GM12864 (cell line): ENCODE results near the gene SUSD6.

Experiments
- DNase-seq: peaks from one replicate; pipeline ENCODE4 v3.0.0-alpha.2; 2011; ENCODE audit warnings: low read depth
- H3K4me3 ChIP-seq: 2 replicates; pipeline ENCODE4 v1.5.1; 2011; ENCODE audit warnings: mild to moderate bottlenecking, low read depth, low read length, control low read depth
- CTCF ChIP-seq: IDR thresholded peaks from 2 replicates; pipeline ENCODE4 v1.5.1; 2011; ENCODE audit warnings: low read depth, mild to moderate bottlenecking, moderate library complexity, low read length, control low read depth, inconsistent platforms; ENCODE audit errors: missing control alignments

The SUSD6 gene

DNA sequence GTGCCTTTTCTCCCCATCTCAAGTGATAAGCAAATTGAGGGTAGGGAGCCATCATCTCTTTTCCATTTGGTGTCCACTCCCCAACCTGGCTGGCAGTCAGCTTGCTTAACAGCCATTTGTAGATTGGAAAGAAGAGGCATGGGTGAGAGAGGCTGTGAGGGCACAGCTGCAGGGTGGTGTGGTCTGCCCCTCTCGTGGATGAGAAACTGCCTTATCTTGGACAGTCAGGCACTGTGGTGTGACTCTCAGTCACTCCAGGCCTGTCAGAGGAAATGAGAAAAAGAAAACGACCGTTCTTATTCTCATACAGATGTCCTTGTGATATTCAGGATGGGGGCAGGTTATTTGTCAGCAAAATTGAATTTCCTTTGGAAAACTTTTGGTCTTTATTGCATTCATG lies 90.5 kb downstream of the SUSD6 start:
- no peak for TF ChIP-seq CTCF
- DNase-seq, result no peak
- no peak overlapping the region for H3K4me3 ChIP-seq

DNA sequence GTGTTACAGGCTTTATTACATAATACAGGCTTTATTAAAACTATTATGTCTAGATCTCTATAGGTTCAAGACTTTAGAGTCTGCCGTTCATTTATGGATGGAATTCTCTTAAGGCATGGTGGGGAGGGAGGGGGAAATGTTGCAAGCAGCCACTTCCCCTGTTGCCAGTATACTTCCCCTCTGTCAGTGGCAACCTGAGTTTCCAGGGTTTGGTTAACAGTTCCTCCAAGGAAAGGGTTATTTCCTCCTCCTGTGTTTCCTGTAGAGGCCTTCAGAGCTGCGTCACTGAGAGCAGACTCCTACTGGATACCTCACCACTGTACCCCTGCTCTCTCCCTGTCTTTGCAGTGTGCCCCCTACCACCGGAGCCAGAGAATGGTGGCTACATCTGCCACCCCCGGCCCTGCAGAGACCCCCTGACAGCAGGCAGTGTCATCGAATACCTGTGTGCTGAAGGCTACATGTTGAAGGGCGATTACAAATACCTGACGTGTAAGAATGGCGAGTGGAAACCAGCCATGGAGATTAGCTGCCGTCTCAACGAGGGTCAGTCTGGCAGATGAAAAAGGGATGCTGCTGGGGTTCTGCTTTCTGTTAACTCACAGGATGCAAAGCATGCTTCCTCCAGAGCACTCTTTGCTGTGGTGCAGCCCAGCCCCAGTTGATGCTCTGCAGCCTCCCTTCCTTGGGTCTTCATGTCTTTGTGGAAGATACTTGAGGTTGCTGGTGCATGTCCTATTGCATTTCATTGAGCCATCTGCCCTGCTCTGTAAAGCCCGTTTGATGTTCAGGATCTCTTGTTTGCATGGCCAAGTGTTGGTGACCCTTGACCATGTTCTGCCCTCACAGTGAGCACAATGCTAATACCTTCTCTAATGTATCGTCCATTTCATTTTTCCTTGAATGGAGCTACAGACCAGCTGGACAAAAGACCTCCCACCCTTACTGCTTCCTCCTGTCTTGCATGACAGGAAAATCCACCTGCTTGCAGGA lies 91.9 kb downstream of the SUSD6 start:
- no peak for DNase-seq
- TF ChIP-seq CTCF, result no peak
- no peak overlapping the region for H3K4me3 ChIP-seq

- H3K4me3 ChIP-seq, result no peak overlapping the region
- TF ChIP-seq CTCF, result no peak
- DNase-seq, result no peak
These were observed 92.9 kb downstream of the SUSD6 start for GRCh38 chr14:69704319-69704718.

- DNase-seq, result no peak
- no peak overlapping the region for H3K4me3 ChIP-seq
- no peak for TF ChIP-seq CTCF
These were observed 94.3 kb downstream of the SUSD6 start for GRCh38 chr14:69705706-69706105.

DNA sequence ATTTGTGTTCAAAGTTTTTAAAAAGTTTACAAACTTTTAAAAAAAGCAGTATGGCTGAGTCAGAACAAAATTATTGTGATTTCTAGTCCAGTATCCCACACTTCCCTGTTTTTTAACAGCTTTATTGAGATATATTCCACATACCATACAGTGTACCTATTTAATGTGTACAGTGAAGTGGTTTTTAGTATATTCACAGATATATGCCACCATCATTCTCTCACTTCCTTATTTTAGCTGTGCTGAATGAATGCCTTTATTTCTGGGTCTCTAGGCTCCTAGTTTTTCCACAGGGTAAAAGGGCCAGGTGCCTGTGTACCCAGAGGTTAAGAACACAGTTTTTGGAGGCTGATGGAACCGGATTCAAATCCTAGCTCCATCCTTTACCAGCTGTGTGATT lies 96.7 kb downstream of the SUSD6 start:
- H3K4me3 ChIP-seq, result no peak overlapping the region
- TF ChIP-seq CTCF, result no peak
- DNase-seq, result no peak

GRCh38 chr14:69708586-69709560 lies 97.5 kb downstream of the SUSD6 start:
- no peak overlapping the region for H3K4me3 ChIP-seq
- DNase-seq, result no peak
- peak; percentile 49 for TF ChIP-seq CTCF
